ENCODE results near the gene TKT.
"Not testable (repeated sequence)": the region's sequence is repeated elsewhere in the genome, so short reads cannot be mapped to it uniquely, and the experiment has no call there.

TKT gene, protein sequence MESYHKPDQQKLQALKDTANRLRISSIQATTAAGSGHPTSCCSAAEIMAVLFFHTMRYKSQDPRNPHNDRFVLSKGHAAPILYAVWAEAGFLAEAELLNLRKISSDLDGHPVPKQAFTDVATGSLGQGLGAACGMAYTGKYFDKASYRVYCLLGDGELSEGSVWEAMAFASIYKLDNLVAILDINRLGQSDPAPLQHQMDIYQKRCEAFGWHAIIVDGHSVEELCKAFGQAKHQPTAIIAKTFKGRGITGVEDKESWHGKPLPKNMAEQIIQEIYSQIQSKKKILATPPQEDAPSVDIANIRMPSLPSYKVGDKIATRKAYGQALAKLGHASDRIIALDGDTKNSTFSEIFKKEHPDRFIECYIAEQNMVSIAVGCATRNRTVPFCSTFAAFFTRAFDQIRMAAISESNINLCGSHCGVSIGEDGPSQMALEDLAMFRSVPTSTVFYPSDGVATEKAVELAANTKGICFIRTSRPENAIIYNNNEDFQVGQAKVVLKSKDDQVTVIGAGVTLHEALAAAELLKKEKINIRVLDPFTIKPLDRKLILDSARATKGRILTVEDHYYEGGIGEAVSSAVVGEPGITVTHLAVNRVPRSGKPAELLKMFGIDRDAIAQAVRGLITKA

DNA sequence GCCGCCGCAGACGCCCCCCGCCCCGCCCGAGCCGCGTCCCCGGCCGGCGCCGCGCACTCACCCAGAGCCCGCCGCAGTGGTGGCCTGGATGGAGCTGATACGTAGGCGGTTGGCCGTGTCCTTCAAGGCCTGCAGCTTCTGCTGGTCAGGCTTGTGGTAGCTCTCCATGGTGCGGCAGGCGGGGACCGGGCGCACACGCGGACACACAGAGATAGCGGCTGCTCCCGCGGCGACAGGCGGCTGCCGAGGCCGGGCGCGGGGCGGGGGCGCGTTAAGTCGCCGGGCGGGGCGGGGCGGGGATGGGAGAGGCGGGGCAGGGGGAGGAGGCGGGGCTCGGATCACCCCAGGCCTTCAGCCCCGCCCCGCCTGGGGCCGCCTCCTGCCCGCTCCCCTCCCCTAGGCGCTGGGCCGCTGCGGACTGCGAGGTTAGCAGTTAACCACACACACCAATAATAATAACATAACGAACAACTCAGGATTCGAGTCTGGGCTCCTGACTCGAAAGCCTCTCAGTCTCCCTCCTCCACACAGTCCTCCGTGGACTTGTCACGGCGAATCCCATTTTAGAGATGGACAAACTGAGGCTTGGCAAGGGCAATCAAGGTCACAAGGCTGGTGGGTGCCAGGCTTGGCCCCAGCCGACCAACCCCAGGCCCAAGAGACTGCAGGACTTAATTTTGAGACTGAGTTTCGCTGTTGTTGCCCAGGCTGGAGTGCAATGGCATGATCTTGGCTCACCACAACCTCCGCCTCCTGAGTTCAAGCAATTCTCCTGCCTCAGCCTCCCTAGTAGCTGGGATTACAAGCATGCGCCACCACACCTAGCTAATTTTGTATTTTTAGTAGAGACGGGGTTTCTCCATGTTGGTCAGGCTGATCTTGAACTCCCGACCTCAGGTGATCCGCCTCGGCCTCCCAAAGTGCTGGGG, at the start of gene TKT:
TSS of gene TKT (minus strand) at position 248 of the 929 bp plus-strand sequence. CDS start at position 168, 80 bp downstream.
- peak; percentile 93 for DNase-seq

DNA sequence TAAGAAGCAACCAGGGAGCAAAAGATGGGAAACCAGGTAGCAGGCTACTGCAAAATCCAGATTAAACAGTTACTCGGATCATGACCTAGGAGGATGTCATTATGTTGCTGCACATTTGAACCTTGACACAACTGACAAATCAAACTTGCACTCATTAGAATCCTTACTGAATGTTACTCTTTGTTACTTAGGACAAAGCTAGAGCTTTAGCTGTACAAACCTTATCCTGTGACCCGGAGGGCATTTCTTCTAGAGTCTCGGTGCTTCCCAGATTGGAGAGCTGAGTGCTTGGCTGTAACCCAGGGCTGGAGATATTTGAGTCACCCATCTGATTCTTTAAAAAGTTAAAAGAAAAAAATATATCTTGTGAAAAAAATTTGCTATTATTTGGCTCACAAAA, 48.1 kb upstream of the TKT start:
- no peak for DNase-seq

DNA sequence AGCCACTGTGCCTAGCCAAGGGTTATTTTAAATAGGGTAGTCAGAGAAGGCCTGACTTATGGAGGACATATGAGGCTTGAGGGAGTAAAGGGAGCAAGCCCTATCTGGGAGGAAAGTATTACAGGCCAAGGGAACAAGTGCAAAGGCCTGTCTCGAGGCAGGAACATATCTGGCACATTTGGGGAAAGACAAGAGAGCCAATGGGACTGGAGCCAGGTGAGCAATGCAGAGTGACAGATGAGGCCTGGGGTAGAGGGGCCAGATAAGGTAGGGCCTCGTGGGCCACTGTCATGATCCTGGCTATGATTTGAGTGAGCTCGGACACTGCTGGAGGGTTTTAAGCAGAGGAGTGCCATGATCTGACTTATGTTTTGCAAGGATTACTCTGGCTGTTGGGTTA, 47.7 kb upstream of the TKT start:
- no peak for DNase-seq

DNA sequence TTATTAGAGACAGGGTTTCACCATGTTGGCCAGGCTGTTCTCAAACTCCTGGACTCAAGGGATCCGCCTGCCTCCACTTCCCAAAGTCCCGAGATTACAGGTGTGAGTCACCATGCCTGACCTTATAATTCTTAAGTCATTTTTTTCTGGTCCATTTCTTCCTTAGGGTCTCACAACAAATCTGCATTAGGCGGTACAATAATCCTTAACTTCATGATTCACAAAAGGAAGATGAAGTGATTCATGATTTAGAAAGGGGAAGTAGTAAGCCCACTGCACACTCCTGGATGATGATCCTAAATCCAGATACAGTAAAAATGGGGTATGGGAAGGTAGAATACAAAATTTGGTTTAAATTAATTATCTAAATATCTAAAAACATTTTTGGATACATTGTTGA, 45.0 kb upstream of the TKT start:
- DNase-seq: no peak

DNA sequence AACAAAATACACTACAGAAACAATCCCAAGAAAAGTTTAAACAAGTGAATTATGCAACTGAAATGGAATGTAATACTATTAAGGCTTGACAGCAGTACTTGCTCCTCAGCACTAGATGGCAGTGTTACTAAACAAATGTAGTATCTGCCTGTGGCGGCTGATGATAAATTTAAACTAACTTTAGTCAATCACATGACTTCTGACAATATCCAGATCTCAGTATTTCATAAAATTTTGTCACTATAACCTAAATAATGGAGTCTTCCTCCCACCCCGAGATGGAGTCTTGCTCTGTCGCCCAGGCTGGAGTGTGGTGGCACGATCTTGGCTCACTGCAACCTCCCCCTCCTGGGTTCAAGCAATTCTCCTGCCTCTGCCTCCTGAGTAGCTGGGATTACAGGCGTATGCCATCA, 43.8 kb upstream of the TKT start:
- peak; percentile 50 for DNase-seq

DNA sequence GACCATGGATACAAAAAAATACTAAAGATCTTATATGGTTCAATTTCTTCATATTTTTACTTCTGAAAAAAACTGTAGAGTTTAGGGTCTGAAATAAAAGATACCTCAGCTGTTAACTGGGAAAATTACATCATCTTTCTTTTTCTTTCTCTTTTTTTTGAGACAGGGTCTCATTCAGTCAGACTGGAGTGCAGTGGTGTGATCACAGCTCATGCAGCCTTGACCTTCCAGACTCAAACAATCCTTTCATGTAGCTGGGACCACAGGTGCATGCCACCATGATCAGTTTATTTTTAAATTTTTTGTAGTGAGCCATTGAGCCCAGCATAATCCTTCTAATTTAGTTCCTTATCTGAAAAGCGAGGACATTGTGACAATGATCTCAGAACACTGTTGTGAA, 39.6 kb upstream of the TKT start:
- no peak for DNase-seq

DNA sequence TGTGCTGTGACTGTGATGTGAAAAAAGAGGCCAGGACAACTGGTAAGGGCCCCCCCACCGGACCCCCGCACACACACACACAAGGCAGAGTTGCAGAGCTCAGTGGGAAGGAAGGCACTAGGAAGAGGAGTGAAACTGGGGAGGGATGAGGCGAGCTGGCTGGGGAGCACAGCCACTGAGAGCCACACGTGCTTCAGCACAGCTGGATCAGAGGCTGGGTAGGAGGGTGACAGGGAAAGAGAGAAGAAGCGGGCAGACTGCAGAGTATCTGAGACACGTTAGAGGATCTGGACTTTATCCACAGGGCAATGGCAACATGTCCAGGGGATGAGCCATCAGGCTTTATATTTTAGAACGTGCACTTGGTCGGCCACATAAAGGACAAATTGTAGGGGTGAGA, 38.0 kb upstream of the TKT start:
- DNase-seq: no peak

DNA sequence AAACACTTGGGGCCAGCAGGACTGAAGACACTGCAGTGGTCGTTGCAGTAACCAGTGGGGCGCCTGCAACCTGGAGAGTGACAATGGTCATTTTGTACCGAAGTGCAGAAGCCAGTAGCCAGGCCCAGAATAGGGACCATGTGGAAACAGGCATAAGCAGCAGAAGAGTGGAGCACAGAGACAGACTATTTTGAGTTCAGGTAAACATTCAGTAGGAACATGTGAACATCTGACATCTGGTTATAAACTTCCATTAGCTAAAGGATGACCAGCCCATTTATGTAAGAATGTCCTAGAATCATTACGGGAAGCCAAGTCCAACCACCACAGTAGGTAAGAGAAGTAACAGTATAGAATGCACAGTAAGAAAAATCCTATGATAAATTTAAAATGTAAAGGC, 32.4 kb upstream of the TKT start:
- DNase-seq: no peak

DNA sequence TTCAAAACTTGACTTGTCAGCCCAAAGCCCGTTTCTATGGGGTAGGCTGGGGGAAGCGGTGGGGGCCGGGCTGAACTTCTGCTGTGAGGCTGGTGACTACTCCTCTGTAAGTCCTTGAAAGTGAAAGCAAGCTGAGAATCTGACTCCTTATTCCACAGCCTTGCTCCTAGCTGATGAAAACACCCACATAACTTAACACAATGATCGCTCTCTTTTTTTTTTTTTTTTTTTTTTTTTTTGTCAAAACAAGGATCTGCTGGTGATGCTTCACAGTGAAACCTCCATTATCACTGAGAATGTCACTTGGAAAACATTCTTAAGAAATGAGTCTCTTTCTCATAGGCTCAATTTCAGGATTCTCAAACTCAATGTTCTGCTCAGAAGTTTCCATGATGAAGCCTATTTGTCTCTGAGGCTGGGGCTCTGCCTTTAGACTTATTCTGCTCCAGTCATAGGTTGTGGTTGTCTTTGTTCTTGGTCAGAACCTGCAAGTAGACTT, 31.4 kb upstream of the TKT start:
- no peak for DNase-seq

DNA sequence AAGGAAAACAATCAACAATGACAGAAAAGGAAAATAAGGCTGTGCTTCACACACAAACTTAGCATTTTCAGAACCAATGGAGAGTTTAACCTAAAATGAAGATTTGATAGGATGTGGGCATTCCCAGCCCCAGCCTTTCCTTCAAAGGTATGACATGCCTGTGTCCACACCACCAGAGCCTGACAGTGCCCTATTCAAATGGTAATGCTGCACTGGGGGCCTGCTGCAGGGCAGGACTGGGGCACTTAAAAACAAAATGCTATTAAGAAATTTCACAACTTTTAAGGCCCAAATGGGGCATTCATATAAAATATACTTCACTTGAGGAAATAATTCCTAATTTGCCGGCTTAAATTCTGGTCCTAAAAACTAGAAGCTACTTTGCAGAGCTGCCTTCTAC, 30.9 kb upstream of the TKT start:
- no peak for DNase-seq

DNA sequence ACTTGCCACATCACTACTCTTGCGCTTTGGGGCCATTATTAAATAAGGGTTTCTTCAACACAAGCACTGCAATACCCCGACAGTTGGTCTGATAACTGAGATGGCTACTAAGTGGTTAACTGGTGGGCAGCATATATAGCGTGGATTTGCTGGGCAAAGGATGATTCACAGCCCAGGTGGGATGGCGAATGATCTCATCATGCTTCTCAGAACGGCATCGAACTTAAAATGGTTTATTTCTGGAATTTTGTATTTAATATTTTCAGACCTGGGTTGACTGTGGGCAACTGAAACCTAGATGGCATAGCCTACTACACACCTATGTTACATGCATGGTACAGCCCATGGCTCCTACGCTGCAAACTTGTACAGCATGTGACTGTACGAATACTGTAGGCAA, 26.8 kb upstream of the TKT start:
- DNase-seq: no peak

DNA sequence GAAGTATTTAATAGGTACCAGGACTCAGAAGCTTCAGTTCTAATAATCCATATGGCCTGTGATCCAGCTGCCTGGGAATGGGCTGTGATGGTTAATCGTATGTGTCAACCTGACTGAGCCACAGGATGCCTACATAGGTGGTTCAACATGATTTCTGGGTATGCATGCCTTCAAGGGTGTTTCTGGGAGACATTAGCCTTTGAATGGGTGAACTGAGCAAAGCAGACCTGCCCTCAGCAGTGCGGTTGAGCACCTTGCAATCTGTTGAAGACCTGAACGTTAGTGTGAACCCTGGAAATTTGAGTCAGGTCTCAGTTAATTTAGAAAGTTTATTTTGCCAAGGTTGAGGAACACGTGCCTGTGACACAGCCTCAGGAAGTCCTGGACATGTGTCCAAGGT, 22.8 kb upstream of the TKT start:
- no peak for DNase-seq

DNA sequence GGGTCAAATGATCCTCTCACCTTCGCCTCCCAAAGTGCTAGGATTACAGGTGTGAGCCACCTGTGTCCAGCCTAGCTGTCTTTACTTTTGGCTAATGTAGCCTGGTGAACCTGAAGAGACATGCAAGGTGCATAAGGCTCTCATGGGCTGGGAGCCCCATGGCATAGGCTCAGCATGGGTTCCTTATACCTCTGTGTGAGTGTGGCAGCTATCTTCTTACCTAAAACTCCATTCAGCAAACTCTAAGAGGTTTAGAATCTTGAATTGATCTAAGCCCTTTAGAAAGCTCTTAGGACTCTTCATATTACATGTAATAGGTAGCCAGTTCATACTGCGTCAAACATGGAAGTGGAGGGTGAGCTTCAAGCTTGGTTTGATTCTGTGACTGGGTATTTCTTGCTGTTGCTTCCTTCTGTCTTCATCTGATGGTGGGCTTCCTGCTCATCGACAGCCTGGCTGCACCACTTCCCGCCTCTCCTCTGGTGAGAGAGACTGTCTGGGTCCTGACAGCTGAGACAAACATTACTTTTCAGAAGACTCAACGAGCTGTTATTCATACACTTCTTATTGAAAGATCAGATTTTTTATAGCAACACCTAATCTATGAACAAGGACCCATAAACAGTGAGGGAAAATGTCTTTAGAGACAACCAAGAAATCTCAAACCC, 19.2 kb upstream of the TKT start:
- DNase-seq: no peak

DNA sequence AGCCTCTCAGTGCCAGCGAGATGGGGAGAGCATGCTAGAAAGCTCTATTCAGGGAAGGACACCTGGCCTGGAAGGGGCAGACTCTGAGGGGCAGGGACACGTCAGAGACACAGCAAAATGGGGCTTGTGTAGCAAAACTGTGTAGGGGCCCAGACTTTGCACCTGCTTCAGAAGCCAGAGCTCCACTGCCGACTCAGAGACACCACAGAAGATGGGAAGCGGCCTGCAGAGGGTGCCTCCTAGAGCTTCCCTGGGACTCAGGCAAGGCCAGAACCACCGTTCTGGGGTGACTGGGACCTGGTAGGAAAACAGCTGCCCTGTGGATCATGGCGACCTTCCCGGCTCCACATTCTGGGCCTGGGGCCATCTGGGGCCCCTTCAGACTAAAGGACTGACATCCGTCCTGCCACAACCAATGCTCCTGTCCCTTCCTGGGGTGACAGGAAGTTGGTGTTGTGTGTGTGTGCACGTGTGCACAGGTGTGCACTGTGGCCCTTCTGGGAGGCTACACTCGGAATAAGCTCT, 17.4 kb upstream of the TKT start:
- DNase-seq: no peak

DNA sequence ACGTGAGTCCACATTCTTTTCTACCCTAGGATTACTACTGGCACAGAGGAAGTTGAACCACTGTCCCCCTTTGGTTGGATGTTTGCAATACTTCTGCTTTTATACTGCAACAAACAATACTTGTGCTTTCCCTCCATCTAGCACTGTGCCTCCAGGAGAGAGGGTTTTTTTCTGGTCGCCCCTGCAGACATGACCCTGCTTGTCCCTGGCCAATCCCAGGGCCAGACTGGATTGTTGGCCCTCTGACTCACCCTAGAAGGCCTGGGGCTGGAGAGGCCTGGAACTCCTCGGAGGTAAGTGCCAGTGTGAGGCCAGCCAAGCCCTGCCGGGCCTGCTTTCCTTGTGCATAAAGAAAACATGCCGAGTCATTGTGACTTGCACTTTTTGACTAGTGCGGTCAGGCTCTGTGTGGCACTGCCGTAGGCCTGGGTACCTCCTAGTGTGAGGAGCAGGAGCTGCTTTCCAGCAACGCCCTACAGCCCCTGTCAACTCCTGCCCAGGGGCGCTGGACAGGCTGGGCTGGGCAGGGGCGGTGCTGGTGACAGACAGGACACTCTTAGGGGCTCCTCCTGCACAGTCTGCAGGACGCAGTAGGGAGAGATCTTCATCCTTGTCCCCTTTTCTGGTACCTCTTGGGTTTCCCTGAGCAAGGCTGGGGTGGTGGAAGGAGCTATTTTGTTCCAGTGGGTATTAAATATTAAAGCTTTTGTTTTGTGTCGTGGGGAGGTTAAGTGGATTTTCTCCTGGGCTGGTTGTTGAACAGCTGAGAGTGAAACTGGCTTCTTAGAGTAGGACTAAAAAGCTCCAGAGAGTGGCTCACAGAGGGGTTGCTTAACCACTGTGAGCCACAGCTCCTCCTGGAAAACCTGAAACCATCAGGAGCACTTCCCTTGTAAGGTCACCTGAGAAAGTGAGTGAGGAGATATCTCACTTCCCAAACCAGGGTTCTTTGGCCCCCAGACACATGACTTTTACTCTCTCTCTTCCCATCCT, 14.4 kb upstream of the TKT start:
- peak; percentile 79 for DNase-seq

DNA sequence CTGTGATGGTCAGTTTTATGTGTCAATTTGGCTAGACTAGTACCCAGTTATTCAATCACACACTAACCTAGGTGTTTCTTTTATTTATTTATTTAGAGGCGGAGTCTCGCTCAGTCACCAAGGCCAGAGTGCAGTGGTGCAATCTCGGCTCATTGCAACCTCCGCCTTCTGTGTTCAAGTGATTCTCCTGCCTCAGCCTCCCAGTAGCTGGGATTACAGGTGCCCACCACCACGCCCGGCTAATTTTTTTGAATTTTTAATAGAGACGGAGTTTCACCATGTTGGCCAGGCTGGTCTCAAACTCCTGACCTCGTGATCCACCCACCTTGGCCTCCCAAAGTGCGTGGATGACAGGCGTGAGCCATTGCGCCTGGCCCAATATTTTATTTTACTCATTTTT, 13.4 kb upstream of the TKT start:
- DNase-seq: not testable (repeated sequence)

DNA sequence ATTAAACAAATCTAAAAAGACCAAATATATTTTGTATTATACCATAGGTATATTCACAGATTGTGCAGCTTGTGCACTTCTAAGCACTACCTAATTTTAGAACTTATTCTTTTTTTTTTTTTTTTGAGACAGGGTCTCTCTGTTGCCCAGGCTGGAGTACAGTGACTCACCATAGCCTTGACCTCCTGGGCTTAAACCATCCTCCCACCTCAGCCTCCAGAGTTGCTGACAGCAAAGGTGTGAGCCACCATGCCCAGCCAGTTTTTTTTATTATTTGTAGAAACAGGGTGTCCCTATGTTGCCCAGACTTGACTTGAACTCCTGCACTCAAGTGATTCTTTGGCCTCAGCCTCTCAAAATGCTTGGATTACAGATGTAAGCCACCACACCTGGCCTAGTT, 11.9 kb upstream of the TKT start:
- DNase-seq: no peak

DNA sequence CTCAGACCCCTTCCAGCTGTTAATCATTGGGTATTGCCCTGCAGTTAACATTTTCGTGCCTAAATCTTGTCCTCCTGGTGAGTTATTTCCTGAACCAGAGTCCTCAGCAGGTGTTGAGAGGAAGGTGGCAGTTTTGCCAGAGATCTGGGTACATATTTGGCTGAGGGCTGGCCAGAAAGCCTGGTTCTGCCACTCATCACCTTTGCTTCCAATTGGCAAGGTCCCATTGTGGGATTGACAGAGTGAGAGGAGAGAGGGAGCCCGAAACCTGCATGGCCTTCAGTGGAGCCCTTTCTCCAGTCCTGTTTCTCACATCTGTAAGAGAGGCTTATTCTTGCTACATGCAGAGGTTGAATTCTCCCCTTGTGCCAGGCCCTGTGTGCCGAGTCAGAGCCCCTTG, 8.9 kb upstream of the TKT start:
- DNase-seq: no peak

DNA sequence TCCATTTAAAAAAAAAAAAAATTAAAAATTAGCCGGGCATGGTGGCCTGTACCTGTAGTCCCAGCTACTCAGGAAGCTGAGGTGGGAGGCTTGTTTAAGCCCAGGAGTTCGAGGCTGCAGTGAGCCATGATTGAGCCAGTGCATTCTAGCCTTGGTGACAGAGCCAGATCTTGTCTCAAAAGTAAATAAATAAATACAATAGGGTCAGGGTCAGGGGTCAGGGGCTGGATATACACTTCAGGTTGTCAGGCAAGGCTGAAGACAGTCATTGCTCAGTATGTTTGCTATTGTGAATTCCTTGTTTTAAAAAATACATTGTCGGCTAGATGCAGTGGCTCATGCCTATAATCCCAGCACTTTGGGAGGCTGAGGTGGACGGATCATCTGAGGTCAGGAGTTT, 8.1 kb upstream of the TKT start:
- DNase-seq: no peak

DNA sequence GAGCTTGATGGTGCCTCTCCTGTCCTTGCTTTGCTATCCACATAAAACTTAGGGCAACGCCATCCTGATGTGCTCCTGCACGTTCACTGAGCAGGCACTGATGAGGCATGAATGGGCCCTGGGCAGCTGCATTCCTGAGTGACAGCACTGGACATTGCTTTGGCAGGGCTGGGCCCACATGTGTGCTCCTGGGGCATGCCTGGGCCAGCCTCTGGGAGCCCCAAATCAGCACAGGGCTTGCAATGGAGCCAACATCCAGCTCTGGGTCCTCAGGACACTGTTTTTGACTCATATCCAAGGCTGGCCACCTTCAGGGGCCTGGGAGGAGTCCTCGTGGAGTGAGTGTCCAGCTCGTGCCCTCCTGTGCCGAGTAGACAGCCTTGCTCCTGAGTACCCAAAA, 5.9 kb upstream of the TKT start:
- no peak for DNase-seq

DNA sequence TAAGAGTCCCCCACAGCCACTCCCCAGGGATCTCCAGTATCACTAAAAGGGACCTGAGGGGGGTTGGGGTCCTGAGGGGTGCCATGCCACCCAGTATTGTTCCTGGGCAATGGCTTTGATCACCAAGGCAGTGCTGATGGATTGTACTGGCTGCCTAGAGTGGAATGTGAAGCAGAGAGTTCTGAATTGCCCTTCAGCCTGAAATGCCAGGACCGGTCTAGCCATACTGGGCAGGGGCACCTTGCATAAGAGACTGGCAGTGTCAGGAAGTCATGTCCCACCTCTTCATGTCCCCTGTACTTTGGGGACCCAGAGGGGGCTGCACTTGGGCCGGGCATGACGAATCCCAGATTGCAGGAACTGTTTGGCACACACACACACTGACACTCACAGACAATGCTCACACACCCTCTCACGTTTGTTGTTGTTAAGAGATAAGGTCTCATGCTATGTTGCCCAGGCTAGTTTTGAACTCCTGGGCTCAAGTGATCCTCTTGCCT, 4.5 kb upstream of the TKT start:
- no peak for DNase-seq
